Prostate gland (tissue), 2 donors: Measurements from ENCODE around the gene ADAMTS2. TPM values are rescaled to one million over a fixed set of nuclear protein-coding genes. Genes with fewer than 3 reads are reported as not detected.

Experiments
- DNase-seq: peaks from one replicate; pipeline ENCODE4 v3.0.0-alpha.2; 2019; ENCODE audit warnings: low spot score
- H3K27ac ChIP-seq, 2 donors: fragments of 200-600 bp; sonication (generic); 2 replicates each; pipeline ENCODE4 v1.5.1; 2017 to 2019
- H3K27me3 ChIP-seq: fragments of 200-600 bp; sonication (generic); replicated peaks from 2 replicates; pipeline ENCODE4 v1.5.1; 2019; ENCODE audit not compliant: insufficient read depth
- H3K36me3 ChIP-seq, 2 donors: fragments of 200-600 bp; sonication (generic); 1 replicate in 1 of 2; 2 replicates in 1 of 2; pipeline versions ENCODE4 v1.5.1 to v1.8.1; 2017 to 2019
- H3K4me1 ChIP-seq: fragments of 200-600 bp; sonication (generic); replicated peaks from 2 replicates; pipeline ENCODE4 v1.5.1; 2019
- H3K4me3 ChIP-seq, 2 donors: fragments of 200-600 bp; sonication (generic); 2 replicates each; pipeline ENCODE4 v1.5.1; 2017 to 2019
- H3K9me3 ChIP-seq: fragments of 200-600 bp; sonication (generic); 2 replicates; pipeline ENCODE4 v1.5.1; 2017
- POLR2A ChIP-seq: fragments of 450-650 bp; IDR thresholded peaks from one replicate; pipeline ENCODE4 v1.6.1; 2016; ENCODE audit warnings: antibody characterized with exemption, mild to moderate bottlenecking
- POLR2AphosphoS5 ChIP-seq: sonication (generic); formaldehyde crosslinking; IDR thresholded peaks from one replicate; pipeline ENCODE4 v1.6.1; 2017; ENCODE audit warnings: antibody characterized with exemption
- WGBS: methylation state at CpG from one replicate; pipeline ENCODE4 v1.1.5; 2018; 5-methylcytosine and 5-hydroxymethylcytosine counted together
- intact Hi-C: fragments of 100-400 bp; cut with DNase I; formaldehyde crosslinking; loops from one replicate; pipeline ENCODE4 v1.14.2; 2022
- total RNA-seq, 2 donors: library from RNA; depleted of rRNA; stranded (reverse); fragments of >200 nt; gene quantifications; one replicate each; pipeline ENCODE4 v1.1.0, GENCODE V29; 2016
- TF ChIP-seq, protein P1 (sequence below), 4 experiments: fragments of 200-600 bp in 2 of 4; fragments of 450-650 bp in 2 of 4; sonication (generic) in 2 of 4; IDR thresholded peaks; 1 replicate in 3 of 4; 2 replicates in 1 of 4; pipeline ENCODE4 v1.5.1; 2016 to 2019; ENCODE audit warnings: antibody characterized with exemption in 4 of 4, mild to moderate bottlenecking in 2 of 4, moderate library complexity in 2 of 4

Gene ADAMTS2
- total RNA-seq, 2 donors from 2014 or later = 2.0 to 20.3 TPM

DNA sequence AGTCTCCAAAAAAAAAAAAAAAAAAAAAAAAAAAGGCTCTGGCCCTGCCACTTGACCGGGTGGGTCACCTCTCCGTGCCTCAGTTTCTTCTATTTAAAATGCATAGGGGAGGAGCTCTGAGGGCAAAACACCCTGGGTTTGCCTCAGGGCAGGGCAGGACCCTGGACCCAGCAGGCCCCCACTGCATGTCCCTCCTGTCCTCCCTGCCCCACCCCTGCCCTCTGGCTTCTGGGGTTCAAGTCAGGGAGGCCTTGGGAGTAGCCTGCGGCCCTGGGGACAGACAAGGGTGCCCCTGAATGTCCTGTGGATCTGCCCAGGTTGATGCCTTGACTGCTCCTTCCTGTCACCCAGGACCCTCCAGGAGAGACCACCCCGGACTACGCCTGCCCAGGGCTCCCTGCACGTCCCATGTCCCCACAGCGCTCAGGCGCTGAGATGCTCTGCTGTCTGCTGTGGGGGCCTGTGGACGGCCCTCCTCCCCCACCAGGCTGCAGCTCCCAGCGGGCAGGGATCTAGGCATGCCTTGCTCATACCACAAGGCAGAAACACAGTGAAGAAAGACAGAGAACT lies 35.4 kb downstream of the ADAMTS2 start:
- no peaks in the 10 kb centered on the region for H3K36me3 ChIP-seq
- no peak overlapping the region for H3K4me3 ChIP-seq
- 96% methylated on average over 9 of the region's 10 CpGs for WGBS
- no peaks in the 10 kb centered on the region for H3K9me3 ChIP-seq
- no peak overlapping the region for H3K27ac ChIP-seq
- no peak for DNase-seq
- TF ChIP-seq POLR2A (no peak), POLR2AphosphoS5 (no peak)
- TF ChIP-seq, protein P1, sequence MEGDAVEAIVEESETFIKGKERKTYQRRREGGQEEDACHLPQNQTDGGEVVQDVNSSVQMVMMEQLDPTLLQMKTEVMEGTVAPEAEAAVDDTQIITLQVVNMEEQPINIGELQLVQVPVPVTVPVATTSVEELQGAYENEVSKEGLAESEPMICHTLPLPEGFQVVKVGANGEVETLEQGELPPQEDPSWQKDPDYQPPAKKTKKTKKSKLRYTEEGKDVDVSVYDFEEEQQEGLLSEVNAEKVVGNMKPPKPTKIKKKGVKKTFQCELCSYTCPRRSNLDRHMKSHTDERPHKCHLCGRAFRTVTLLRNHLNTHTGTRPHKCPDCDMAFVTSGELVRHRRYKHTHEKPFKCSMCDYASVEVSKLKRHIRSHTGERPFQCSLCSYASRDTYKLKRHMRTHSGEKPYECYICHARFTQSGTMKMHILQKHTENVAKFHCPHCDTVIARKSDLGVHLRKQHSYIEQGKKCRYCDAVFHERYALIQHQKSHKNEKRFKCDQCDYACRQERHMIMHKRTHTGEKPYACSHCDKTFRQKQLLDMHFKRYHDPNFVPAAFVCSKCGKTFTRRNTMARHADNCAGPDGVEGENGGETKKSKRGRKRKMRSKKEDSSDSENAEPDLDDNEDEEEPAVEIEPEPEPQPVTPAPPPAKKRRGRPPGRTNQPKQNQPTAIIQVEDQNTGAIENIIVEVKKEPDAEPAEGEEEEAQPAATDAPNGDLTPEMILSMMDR (IDR thresholded peaks at IDR 0.05) = no peak
- H3K4me1 ChIP-seq = no peaks in the 10 kb centered on the region
- intact Hi-C loops = no loop called here
- no peaks in the 10 kb centered on the region for H3K27me3 ChIP-seq

- Histone ChIP-seq H3K4me3 (no peak overlapping the region), H3K36me3 (no peaks in the 10 kb centered on the region), H3K27me3 (no peaks in the 10 kb centered on the region), H3K4me1 (no peaks in the 10 kb centered on the region), H3K27ac (no peak overlapping the region), H3K9me3 (no peaks in the 10 kb centered on the region)
- WGBS = 89% methylated on average over 7 of the region's 7 CpGs
- intact Hi-C loops = no loop called here
- DNase-seq = no peak
- no peak for TF ChIP-seq POLR2AphosphoS5
- TF ChIP-seq POLR2A = no peak
- TF ChIP-seq, protein P1 (IDR thresholded peaks at IDR 0.05) = no peak
Observed at GRCh38 chr5:179309383-179309670, 35.9 kb downstream of the ADAMTS2 start.

- Histone ChIP-seq H3K9me3 (no peaks in the 10 kb centered on the region), H3K36me3 (no peaks in the 10 kb centered on the region), H3K4me1 (no peaks in the 10 kb centered on the region), H3K27ac (no peak overlapping the region), H3K27me3 (no peaks in the 10 kb centered on the region), H3K4me3 (no peak overlapping the region)
- 89% methylated on average over 8 of the region's 13 CpGs for WGBS
- DNase-seq = no peak
- TF ChIP-seq POLR2AphosphoS5 (no peak), POLR2A (no peak)
- TF ChIP-seq, protein P1 (IDR thresholded peaks at IDR 0.05) = no peak
- intact Hi-C loops = no loop called here
Observed at GRCh38 chr5:179308563-179309382, 36.5 kb downstream of the ADAMTS2 start.

GRCh38 chr5:179307931-179308471 lies 37.3 kb downstream of the ADAMTS2 start:
- no peaks in the 10 kb centered on the region for H3K9me3 ChIP-seq
- intact Hi-C loops = no loop called here

More at GRCh38 chr5:179307931-179308471, 37.3 kb downstream of the ADAMTS2 start:
- DNase-seq = no peak
- Histone ChIP-seq H3K27me3 (no peaks in the 10 kb centered on the region), H3K36me3 (no peaks in the 10 kb centered on the region), H3K4me1 (no peaks in the 10 kb centered on the region), H3K27ac (no peak overlapping the region), H3K4me3 (no peak overlapping the region)
- WGBS = 87% methylated on average over 24 of the region's 24 CpGs
- TF ChIP-seq, protein P1 (IDR thresholded peaks at IDR 0.05) = no peak
- no peak for TF ChIP-seq POLR2A
- TF ChIP-seq POLR2AphosphoS5 = no peak
